ENCODE results near the gene C19orf53. TPM values are rescaled to one million over a fixed set of nuclear protein-coding genes. Genes with fewer than 3 reads are reported as not detected.
A peak's percentile ranks its signal among the peaks of the same experiment; 100 is the strongest.
"Not testable (repeated sequence)": the region's sequence is repeated elsewhere in the genome, so short reads cannot be mapped to it uniquely, and the experiment has no call there.

Gene C19orf53
- total RNA-seq, 1 experiment from 2014 or later: 223 TPM

- DNase-seq (ENCODE audit: low read depth): peak; percentile 68
These were observed 10.0 kb upstream of the C19orf53 start, which contains the start of gene MRI1 for GRCh38 chr19:13764101-13764807. MRI1 (plus strand) TSS chr19:13764522; CDS start chr19:13764589, 67 bp downstream.

GRCh38 chr19:13764821-13765394, 9.3 kb upstream of the C19orf53 start:
- peak; percentile 18 for DNase-seq (ENCODE audit: low read depth)

GRCh38 chr19:13765395-13766094, 8.7 kb upstream of the C19orf53 start:
- no peak for DNase-seq (ENCODE audit: low read depth)

- DNase-seq (ENCODE audit: low read depth): no peak
These were observed 8.2 kb upstream of the C19orf53 start for GRCh38 chr19:13766095-13766481.

- DNase-seq (ENCODE audit: low read depth): no peak
These were observed 5.7 kb upstream of the C19orf53 start for GRCh38 chr19:13768510-13768909.

GRCh38 chr19:13770013-13770635, 4.1 kb upstream of the C19orf53 start:
- DNase-seq (ENCODE audit: low read depth): no peak

GRCh38 chr19:13778398-13778797, 4.1 kb downstream of the C19orf53 start:
- DNase-seq (ENCODE audit: low read depth): no peak

GRCh38 chr19:13778847-13779246, 4.6 kb downstream of the C19orf53 start:
- no peak for DNase-seq (ENCODE audit: low read depth)

- not testable (repeated sequence) for DNase-seq (ENCODE audit: low read depth)
These were observed 5.5 kb downstream of the C19orf53 start for GRCh38 chr19:13779794-13780193.

- DNase-seq (ENCODE audit: low read depth): peak; percentile 90
These were observed 7.3 kb downstream of the C19orf53 start for GRCh38 chr19:13781547-13781946.

GRCh38 chr19:13782537-13782936, 8.3 kb downstream of the C19orf53 start:
- DNase-seq (ENCODE audit: low read depth): no peak

GRCh38 chr19:13783565-13784500, 9.6 kb downstream of the C19orf53 start:
- DNase-seq (ENCODE audit: low read depth): no peak

- peak; percentile 74 for DNase-seq (ENCODE audit: low read depth)
These were observed 10.6 kb downstream of the C19orf53 start for GRCh38 chr19:13784731-13785452.

- peak; percentile 67 for DNase-seq (ENCODE audit: low read depth)
These were observed 14.7 kb downstream of the C19orf53 start for GRCh38 chr19:13788991-13789390.

- peak; percentile 61 for DNase-seq (ENCODE audit: low read depth)
These were observed 16.1 kb downstream of the C19orf53 start for GRCh38 chr19:13790354-13790753.

GRCh38 chr19:13793317-13793716, 19.1 kb downstream of the C19orf53 start:
- DNase-seq (ENCODE audit: low read depth): not testable (repeated sequence)

- peak; percentile 93 for DNase-seq (ENCODE audit: low read depth)
These were observed 20.1 kb downstream of the C19orf53 start for GRCh38 chr19:13794398-13794756.

GRCh38 chr19:13794757-13795589, 20.7 kb downstream of the C19orf53 start, which contains the start of gene ZSWIM4:
ZSWIM4 (plus strand) TSS chr19:13795443; CDS start chr19:13795649, 206 bp downstream.
- peak; percentile 100 for DNase-seq (ENCODE audit: low read depth)

GRCh38 chr19:13795595-13796300, 21.5 kb downstream of the C19orf53 start:
- peak; percentile 30 for DNase-seq (ENCODE audit: low read depth)
